ENCODE results near the gene ROR1.

The ROR1 gene

DNA sequence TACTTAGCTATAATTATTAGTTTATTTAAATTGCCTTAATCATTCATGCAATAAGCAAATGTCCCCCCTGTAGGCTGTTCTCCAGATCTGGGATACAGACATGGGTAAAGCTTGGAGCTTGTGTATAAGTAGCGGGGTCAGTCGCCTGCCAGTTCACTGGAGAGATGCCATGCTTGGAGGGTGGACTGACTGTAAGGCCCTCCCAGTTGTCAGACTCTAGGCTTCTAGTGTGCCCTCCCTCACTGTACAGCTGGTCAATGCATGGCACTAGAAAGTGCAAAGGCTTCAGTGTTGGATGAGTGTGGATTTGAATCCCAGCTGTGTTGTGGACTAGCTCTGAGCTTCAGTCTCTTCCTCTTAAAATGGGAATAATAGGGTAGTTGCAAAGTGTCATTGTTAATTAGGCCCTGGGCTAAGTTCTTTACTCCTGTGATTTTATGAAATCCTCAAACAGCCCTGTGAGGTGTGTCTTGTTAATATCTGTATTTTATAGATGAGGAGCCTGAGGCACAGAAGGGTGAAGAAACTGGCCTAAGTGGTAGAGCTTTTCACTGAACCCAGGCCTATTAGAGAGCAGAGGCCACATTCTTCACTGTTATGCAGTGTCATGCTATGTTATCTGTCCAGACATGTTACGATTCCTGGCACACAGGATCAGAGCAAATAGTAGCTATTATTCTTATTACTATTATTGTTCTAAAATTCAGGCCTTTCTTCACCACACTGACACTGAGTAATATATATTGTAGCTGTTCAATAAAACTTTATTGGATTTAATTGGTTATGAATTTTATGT is 85.9 kb downstream of the ROR1 start:
- DNase-seq = no peak

DNA sequence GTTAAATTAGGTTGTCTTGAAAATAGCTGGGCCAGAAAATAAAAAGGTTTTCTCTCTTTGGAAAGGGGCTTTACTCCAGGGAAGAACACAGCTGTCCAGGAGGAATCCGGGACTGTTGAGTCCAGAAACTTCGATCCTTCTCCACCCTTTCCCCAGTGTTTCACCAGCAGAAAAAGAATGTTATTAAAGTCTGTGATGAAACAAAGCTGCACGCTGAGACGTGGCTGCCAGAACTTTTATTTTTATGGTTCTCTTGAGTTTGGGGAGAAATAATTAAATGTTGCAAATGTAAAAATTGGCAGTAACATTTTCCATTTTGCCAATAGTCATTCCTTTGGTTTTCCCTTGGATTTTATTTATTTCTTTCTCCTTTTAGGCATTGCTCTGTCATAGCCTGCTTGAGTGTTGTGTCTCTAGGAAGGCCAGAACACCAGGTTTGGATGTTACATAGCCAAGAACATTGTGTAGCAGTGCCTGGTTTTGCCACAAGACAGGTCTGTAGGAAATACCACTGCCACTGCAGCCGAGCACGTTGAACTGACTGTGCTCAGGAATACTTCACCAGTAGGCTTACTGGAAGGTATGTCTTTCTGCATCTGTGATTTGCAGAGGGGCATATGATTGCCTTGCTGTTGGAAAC is 87.4 kb downstream of the ROR1 start:
- no peak for DNase-seq

DNA sequence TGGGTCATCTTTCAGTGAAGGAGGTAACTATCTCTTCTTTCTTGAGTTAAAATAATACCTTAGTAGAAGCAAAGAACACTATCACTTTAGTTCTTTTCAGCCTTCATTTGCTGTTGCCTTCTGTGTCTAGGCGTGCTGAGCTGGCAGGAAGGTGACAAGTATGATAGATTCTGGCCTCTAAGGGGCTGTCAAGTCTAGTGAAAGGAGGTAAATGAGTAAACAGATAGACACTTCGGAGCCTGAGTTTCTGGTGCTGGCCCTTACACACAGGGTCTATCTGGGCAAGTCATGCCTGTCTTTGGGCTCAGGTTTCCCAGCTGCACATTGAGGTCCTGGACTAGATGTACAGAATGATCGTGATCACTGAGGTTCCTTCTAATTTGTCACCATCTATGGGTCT is 89.3 kb downstream of the ROR1 start:
- DNase-seq = no peak

DNA sequence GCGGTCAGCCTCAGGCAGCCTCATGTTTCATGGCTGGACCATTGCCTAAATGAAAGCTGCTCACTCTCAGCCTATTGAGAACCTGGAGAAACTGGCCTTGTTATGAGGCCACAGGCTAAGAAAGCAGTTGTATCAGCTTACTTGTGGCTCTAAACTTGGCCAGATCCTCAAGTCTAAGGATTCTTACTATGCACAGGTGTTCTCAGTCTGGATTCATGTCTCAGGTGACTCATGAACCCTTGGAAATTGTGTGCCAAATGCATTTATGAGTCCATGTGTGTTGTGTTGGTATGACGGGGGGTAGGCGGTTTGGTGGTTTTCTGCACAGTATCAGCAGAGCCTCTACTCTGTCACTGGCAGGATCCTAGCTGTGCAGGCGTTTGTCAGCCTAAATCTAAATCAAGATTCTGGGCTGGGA is 90.4 kb downstream of the ROR1 start:
- DNase-seq = no peak

DNA sequence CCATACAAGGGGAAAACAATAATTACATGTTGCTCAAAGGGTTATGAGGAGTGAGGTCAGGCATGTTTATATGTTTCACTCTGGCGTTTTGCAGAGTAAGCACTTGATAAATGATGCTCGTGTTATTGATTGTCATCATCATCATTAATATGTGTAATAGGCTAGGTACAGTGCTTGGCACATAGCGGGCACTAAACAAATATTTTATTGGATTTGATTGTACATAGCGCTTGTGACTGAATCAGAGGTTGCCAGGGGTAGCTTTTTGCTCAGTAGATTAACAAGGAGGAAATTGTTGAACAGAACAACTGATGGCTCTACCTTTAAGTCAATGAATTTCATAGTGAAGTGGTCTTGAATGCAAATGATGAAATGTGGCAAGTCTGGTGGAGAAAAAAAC is 91.7 kb downstream of the ROR1 start:
- no peak for DNase-seq

DNA sequence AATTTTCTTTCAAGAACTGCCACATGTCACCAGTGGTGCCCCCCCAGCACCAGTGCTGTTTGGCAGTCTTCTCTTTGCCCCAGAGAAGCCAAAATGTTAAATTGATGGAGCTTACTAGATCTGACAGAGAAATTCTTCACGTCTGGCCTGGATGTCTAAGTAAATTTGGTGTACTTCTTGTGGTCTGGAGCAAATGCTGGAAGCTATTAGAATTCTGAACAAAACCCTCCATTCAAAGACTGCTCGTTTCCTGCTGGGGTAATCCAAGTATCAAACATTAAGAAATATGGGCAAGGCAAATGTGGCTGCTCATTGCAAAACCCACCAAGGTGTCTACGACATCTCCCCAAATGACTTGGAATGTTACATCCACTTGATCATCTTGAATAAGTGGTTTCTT is 92.3 kb downstream of the ROR1 start:
- no peak for DNase-seq

DNA sequence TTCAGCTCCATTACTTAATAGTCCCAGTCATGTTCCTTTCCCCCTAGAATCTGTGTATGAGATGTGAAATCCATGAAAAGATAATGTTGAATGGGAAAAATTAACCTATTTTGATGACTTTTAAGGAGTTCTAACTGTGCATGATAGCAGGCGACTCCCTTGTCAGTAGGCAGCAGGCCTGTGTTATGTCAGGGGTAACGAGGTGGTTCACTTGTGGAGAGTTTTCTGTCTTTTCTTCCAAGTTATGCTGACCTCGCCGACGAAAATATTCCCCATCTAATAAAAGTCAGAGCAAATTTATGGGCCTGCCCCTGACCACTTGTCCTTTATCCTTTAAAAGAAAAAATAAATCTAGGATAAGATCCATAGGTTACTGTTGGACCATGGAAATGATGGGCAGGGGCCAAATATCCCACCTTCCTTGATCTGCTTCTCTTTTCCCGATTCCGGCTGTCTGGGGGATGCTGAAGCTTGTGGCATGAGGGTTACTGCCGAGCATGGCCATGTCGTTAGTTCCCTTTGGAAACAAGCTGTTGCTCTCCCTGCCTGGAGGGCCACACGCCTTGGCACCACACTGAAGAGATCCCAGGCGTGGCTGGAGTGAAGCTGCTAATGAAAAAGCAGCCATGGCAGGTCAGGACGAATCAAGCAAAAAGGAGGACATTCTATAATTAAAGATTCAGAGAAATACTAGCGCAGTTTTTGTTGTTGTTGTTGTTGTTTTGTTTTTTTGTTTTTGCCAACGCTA is 93.8 kb downstream of the ROR1 start:
- DNase-seq = no peak

DNA sequence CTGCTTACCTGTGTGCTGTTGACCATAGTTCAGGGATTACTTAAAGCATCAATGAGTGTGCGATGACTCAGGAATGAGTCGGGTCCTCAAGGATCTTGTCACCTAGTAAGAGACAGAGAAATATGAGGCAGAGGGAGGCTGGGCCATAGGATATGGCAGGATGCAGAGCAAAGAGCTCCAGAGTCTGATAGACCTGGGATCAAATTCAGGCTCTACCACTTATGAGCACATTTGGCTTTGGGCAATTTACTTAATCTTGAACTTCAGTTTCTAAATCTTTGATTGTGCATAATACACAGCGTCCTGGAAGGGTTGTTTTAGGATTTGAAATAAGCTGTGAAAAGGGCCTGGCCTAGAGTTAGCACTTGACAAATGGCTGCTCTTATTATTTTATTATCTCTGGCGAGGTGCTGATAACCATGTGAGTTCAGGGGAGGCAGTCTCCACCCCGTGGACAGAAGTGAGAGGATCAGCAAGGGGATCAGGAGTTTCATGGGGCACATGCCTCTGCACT is 94.5 kb downstream of the ROR1 start:
- no peak for DNase-seq

DNA sequence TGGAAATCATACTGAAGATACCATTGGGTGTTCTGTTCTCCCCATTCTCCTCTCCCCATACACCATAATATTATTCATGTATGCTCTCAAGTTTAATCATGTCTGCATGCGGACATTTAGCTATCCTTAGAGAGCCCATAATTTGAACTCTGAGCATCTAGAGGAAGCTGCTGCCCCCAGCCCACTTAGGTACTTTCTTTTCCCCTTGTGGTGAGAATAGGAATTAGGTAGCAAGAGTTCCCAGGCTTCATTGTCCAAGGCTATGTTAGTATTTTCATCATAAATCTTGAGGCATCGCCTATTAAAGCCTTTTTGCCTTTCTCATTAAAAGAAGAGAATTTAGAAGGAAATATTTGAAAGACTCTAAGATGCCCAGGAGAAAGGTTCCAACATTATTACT is 96.3 kb downstream of the ROR1 start:
- no peak for DNase-seq

DNA sequence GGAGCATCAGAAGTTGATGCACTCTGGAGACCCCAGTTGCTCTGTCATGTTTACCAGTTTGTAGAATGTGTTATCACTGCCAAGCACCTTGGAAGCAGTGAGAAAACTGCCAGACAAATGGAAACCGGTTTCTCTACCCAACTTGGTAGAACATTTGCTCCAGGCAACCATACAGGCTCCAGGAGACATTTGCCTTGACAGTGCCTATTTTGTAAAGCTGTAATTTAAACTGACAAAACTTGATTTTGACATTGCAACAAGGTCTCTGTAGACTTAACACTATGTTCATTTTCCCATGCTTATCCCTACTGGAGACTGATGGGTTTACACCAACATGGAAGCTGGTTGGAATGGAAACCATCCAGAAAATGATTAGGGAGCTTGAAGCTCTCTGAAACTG is 97.6 kb downstream of the ROR1 start:
- DNase-seq = no peak

DNA sequence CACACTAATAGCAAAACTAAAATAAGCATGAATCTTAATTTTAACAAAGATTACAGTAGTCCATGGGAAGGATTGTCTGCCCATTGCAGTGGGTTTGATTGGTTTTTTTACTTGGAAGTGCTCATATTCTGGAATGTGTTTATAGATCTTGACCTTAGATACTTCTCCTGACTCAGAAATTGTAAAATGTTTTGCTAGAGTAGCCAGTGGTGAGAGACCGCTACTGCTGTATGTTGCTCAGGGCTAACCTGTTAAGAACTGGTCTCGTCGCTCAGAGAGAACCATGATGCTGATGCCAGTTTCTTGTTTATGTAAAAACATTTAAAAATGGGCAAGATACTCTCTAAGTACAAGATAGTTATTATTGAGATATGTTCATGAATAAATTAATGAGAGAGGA is 99.9 kb downstream of the ROR1 start:
- no peak for DNase-seq

DNA sequence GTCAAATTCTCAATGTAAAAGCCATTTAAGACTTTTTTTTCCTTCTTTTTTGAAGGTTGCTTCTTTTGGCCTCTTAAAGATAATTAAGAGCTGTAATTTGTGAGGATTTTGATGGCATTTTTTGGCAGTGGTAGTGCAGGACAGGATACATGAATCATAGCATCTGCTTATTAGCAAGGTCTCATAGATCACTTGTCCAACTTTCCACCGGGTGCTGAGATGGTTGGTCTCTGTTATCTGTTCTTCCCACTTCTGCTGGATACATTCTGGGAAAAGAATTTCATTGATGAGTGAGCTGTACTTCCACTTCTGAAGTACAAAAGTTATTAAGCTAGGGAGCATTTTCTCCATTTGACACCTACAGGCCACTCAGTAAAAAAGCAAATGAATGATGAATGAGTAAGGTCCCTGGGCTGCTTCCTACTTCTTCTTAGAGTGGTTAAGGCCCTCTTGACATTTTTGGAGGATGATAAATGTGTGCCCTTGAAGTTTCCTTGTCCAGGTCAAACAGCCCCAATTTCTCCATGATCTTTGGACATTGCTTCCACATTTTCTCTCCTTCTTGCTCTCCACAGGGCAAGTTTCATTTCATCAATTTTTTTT is 100.6 kb downstream of the ROR1 start:
- DNase-seq = no peak

DNA sequence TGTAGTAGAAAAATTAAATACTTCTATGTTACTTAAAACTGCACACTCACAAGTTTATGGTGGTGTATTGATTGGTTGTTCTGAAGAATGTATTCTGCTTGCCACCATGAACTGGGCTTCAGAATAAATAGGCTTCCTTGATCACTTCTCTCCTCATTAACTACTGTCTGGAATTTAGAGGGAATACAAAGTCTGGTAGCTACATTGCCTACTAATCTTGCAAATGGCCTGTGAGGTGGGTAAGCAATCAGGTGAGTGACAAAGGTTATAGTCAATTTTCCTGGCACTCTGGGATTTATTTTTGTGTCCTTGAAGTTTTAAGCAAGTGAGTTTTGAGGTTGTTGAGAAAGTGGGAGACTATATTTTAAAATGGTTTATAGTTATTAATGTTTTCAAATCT is 101.8 kb downstream of the ROR1 start:
- DNase-seq = no peak

DNA sequence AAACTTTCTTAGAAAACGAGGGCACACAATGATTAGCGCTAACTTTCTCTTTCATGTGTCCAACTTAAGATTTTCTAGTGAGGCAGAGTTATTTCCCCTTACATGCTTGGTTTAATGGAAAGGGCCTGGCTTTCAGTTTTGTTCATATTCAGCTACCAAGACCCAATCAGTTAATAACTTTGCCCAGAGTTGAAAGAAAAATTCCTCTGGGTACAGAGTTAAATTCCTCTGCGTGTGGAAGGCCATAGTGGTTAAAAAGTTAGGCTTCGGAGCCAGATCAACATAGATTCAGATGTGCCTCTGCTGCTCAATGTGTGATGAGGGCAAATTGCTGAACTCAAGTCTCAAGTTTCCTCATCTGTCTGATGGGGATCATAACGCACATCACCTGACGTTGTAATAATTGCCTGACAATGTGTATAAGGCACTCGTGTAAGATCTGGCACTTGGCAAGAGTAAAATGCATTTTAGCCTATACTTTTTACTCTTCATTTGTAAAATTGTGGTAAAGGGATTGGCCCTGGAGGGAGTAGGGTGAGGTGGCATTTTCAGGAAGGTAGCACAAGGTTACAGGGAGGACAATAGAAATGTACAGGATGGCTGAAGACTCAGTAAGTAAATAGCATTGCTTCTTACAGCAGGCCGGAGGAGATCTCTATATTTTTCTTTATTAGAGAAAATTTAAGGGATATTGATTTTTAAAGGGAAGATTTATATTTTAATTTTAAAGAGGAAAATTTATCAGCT is 103.4 kb downstream of the ROR1 start:
- DNase-seq = no peak

DNA sequence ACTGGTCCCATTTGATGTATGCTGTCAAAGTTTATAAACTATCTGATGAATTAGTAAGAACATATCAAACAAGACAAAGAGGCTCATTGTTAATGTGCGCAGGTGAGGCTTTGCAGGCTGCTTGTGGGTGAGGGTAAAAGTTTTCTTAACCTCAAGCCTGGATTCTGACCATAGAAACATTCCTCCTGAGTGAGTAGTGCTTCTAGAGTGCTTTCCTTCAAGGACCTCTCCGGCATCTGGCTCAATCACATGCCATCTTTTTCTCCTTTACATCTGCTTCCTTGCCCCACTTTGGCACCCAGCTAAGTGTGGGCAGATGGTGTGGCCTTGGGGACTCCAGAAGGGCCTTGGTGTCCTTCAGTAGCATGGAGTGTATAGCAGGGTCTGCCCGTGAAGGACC is 104.0 kb downstream of the ROR1 start:
- no peak for DNase-seq

DNA sequence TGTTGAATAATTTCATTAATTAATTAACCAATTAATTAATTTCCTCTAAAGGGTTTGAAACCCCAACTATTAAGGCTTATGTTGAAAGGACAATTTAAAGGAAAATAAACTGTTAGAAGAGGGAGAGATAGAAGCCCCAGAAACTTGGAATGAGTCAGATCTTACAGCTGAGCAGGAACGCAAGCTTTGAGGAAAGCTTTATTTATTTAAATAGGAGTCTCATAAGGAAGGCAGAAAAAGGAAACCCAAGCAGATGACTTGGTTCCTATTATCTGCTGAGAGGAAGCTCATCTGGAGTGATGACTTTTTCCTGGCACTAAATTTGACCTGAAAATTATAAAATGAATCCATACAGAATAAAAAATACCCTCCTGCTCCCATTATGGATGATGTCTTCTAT is 105.1 kb downstream of the ROR1 start:
- no peak for DNase-seq

DNA sequence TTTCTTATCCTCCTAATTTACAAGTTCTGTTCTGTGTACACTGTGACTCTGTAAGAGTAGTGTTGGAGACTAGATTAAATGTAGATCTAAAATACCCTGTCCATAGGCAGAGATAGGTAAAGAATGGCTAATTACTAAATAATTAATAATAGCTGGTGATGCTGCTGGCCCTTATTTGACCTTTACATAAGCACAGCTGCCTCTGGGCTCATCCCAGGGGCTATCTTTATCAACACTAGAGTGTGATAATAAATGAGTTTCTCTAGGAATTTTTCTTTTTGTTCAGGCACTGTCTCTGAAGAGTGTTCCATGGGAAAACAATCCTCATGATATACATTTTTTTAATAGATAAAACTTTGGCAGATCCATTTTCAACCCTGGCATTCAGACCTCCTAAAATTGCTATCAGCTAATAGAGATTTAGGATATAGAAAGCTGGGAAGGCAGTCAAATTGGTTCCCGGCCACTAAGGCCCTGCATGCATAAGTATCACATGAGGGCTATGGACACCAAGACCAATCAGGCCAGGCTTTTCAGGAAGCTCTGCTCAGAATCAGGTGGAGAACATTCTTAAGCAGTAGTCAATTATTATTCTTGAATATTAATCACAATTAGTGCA is 107.2 kb downstream of the ROR1 start:
- no peak for DNase-seq

DNA sequence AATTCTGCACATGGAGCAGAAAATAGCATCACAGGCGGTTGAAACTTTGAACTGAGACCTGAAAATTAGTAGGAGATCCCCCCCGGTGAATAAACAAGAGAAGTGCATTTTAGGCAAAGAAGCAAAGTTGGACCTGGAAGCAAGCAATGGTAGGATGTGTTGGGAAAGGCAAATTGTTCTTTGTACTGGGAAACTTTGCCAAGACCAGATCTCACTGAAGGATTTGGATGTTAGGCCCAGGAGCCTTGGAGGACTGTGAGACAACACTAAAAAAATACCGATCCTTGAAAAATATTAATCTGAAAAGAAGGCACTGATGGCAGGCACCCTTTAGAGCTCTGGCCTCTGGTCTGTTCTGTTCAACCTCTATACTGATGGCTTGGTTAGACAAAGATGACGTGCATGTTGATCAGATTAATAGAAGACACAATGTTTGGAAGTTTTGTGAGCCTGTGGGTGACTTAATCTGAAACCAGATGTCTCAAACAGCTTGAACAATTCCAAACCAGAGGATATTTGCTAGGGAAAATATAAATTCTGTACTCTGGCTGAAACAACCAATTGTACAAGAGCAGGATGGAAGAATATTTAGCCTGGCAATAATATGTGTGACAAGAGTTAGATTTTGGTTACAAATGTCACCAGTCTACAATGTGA is 108.4 kb downstream of the ROR1 start:
- no peak for DNase-seq

DNA sequence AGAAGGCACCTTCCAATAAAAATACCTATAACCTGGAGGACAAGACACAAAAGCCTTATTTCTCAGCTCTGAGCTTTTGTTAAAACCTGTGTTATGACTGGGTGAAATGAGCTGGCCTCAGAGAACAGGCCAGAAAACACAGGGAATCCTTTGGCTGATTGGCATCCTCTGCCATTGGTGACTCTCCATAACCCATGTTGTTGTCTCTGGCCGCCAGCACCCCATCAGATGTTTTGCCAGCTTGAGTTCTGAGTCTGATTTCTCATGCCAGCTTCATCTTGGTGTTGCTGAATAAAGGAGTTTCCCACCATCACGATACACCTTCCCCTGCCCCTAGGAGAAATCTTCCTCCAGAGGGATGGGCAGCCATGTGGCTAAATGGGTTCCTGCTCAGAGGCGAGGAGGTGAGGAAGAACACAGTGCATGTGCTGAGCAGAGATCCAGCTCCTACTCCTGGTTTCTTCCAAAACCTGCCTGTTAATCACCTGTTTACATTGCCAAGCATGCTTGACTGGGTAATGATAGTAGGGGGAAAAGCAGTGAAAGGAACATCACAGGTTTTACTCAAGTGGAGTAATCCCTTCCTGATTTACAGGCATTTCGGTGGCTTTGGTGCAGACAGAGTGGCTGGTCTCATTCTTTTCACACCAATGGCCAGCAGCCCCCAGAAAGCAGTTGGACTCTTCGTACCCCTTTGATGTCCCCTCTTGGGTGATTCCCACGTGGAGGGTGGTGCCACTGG is 109.8 kb downstream of the ROR1 start:
- DNase-seq = no peak

DNA sequence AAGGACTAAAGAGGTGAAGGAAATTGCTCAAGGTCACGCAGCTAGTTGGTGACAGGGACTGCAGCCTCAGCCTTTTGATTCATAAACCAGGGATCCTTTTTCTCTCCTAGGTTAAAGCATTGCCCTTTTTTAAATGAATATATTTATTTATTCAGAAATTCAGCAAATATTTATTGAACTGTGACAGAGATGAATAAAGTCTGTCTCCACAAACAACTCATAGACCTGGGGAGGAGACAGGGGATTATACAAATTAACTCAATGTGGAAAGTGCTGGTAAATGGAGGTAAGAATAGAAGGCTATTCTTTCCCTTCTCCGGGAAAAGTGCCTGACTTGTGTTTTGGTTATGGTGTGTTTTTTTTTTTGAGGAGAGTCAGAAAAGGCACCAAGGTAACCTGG is 110.7 kb downstream of the ROR1 start:
- DNase-seq = no peak

DNA sequence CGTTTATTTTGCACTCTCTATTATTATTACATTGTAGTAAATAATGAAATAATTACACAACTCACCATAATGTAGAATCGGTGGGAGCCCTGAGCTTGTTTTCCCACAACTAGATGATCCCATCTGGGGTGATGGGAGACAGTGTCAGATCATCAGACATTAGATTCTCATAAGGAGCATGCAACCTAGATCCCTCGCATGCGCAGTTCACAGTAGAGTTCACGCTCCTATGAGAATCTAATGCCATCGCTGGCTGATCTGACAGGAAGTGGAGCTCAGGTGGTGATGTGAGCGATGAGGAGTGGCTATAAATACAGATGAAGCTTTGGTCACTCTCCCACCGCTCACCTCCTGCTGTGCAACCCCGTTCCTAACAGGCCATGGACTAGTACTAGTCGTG is 112.1 kb downstream of the ROR1 start:
- no peak for DNase-seq

Data from activated CD4-positive, alpha-beta T cell treated with anti-CD3 and anti-CD28 coated beads, Interleukin-10, Interleukin-2, amounts not matched to agents 100 ng/mL and 50 ng/mL, durations not matched to agents 16 hours and 8 hours (primary cell).